ENCODE data around the gene RAB44. TPM values are rescaled to one million over a fixed set of nuclear protein-coding genes. Genes with fewer than 3 reads are reported as not detected.

The RAB44 gene
- total and polyA plus RNA-seq, 2 experiments from 2014 or later: not detected

DNA sequence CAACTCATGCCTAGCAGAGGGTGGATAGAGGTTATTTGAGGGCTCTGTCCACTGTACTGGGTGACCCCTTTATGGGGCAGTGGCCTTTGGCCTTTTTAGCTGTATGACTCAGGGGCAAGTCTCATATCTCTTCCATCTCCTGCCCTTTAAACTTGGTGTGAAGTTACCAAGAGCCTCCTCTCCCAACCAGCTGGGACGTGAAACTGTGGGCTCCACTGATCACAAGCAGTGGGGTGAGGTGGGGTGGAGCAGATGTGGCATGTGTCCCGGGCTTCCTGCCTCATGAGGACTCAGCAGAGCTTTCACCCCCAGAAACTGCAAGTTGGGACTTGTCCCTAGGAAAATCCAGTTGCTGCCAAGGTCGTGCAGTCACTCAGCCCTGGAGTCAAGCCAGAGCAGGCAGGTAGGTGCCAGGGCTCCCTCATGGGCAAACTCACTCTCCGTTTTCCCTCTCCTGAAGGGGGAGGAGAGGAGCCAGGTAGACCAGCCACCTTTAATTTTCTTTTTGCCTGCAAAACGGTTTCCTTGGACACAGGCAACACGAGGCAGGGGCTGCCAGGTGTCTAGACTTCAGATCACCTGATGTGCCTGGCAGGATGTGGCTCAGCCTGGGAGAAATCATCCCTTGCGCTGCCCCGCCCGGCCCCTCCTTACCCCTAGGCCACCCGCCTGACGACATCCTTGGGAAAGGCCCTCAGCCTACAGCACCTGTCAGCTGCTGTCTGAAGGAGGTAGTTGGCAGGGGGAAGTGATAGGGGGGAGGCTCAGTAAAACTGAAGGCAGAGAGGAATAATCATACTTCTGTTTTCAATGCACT is 15.1 kb upstream of the RAB44 start:
- Histone ChIP-seq H4K20me1 (ENCODE audit: insufficient read depth, poor library complexity, severe bottlenecking) (peaks cover 64% of the 10 kb centered on the region), H3K79me2 (peaks cover 56% of the 10 kb centered on the region), H3K4me1 (ENCODE audit: insufficient read depth) (peaks cover 17% of the 10 kb centered on the region), H3K9me3 (ENCODE audit: low read depth) (no peaks in the 10 kb centered on the region), H3K9me2 (replicated peaks; ENCODE audit: insufficient read depth) (no peaks in the 10 kb centered on the region), H3K36me3 (replicated peaks; ENCODE audit: insufficient read depth, low read depth) (peaks cover 10% of the 10 kb centered on the region), H3K4me2 (peak overlapping the region; percentile 80), H3K4me3 (no peak overlapping the region), H3K27ac (peak overlapping the region; percentile 30), H2AFZ (no peak overlapping the region), H3K27me3 (no peaks in the 10 kb centered on the region)
- DNase-seq (ENCODE audit: low spot score): peak; percentile 62
- TF ChIP-seq, protein P1, sequence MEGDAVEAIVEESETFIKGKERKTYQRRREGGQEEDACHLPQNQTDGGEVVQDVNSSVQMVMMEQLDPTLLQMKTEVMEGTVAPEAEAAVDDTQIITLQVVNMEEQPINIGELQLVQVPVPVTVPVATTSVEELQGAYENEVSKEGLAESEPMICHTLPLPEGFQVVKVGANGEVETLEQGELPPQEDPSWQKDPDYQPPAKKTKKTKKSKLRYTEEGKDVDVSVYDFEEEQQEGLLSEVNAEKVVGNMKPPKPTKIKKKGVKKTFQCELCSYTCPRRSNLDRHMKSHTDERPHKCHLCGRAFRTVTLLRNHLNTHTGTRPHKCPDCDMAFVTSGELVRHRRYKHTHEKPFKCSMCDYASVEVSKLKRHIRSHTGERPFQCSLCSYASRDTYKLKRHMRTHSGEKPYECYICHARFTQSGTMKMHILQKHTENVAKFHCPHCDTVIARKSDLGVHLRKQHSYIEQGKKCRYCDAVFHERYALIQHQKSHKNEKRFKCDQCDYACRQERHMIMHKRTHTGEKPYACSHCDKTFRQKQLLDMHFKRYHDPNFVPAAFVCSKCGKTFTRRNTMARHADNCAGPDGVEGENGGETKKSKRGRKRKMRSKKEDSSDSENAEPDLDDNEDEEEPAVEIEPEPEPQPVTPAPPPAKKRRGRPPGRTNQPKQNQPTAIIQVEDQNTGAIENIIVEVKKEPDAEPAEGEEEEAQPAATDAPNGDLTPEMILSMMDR (IDR thresholded peaks at IDR 0.05; ENCODE audit: poor library complexity): no peak
- TF ChIP-seq EZH2 (IDR thresholded peaks at IDR 0.05; ENCODE audit: borderline replicate concordance): no peak
- TF ChIP-seq EZH2phosphoT487 (IDR thresholded peaks at IDR 0.05; ENCODE audit: low read depth, severe bottlenecking, unreplicated experiment): no peak
- 81% methylated on average over 11 of the region's 11 CpGs for WGBS (ENCODE audit: low lambda C conversion rate, missing lambda C conversion rate)

GRCh38 chr6:36683145-36683655 is 14.4 kb upstream of the RAB44 start:
- Histone ChIP-seq H3K9me3 (ENCODE audit: low read depth) (no peaks in the 10 kb centered on the region), H3K79me2 (peaks cover 56% of the 10 kb centered on the region), H3K4me3 (no peak overlapping the region), H2AFZ (no peak overlapping the region), H3K9me2 (replicated peaks; ENCODE audit: insufficient read depth) (no peaks in the 10 kb centered on the region), H3K4me2 (peak overlapping the region; percentile 80), H3K27me3 (no peaks in the 10 kb centered on the region), H3K36me3 (replicated peaks; ENCODE audit: insufficient read depth, low read depth) (peaks cover 10% of the 10 kb centered on the region), H3K4me1 (ENCODE audit: insufficient read depth) (peaks cover 11% of the 10 kb centered on the region), H4K20me1 (ENCODE audit: insufficient read depth, poor library complexity, severe bottlenecking) (peaks cover 64% of the 10 kb centered on the region), H3K27ac (peak overlapping the region; percentile 29)
- DNase-seq (ENCODE audit: low spot score): no peak
- TF ChIP-seq EZH2 (IDR thresholded peaks at IDR 0.05; ENCODE audit: borderline replicate concordance) (no peak), EZH2phosphoT487 (IDR thresholded peaks at IDR 0.05; ENCODE audit: low read depth, severe bottlenecking, unreplicated experiment) (no peak)
- TF ChIP-seq, protein P1 (IDR thresholded peaks at IDR 0.05; ENCODE audit: poor library complexity): no peak
- WGBS (ENCODE audit: low lambda C conversion rate, missing lambda C conversion rate): 89% methylated on average over 6 of the region's 6 CpGs

DNA sequence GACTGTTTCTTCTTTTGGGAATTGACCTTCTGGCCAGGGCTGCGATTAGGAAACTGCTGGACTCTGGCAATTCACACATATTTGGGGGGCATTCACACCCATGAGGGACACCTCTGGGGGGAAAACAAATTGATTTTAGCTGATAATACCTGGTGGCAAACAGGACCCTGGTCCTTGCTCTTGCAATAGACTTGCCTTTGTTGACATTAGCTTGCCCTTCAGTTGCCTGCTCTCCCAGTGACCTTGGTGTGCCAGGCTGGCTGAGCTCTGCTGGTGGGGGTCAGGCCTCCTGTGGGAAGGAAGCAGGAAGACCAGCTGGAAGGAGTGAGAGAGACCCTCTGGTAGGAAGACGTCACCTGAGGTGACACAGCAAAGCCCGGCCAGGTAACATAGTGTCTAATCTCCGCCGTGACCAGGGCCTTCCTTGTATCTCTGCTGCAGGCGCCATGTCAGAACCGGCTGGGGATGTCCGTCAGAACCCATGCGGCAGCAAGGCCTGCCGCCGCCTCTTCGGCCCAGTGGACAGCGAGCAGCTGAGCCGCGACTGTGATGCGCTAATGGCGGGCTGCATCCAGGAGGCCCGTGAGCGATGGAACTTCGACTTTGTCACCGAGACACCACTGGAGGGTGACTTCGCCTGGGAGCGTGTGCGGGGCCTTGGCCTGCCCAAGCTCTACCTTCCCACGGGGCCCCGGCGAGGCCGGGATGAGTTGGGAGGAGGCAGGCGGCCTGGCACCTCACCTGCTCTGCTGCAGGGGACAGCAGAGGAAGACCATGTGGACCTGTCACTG is 13.8 kb upstream of the RAB44 start:
- no peak for DNase-seq (ENCODE audit: low spot score)
- Histone ChIP-seq H3K4me1 (ENCODE audit: insufficient read depth) (peaks cover 10% of the 10 kb centered on the region), H3K9me2 (replicated peaks; ENCODE audit: insufficient read depth) (no peaks in the 10 kb centered on the region), H3K36me3 (replicated peaks; ENCODE audit: insufficient read depth, low read depth) (peaks cover 10% of the 10 kb centered on the region), H3K4me3 (no peak overlapping the region), H2AFZ (no peak overlapping the region), H3K9me3 (ENCODE audit: low read depth) (no peaks in the 10 kb centered on the region), H4K20me1 (ENCODE audit: insufficient read depth, poor library complexity, severe bottlenecking) (peaks cover 63% of the 10 kb centered on the region), H3K4me2 (no peak overlapping the region), H3K27me3 (no peaks in the 10 kb centered on the region), H3K79me2 (peaks cover 54% of the 10 kb centered on the region), H3K27ac (peak overlapping the region; percentile 29)
- WGBS (ENCODE audit: low lambda C conversion rate, missing lambda C conversion rate): 91% methylated on average over 29 of the region's 29 CpGs
- TF ChIP-seq EZH2 (IDR thresholded peaks at IDR 0.05; ENCODE audit: borderline replicate concordance) (no peak), EZH2phosphoT487 (IDR thresholded peaks at IDR 0.05; ENCODE audit: low read depth, severe bottlenecking, unreplicated experiment) (no peak)
- TF ChIP-seq, protein P1 (IDR thresholded peaks at IDR 0.05; ENCODE audit: poor library complexity): no peak

Measured in hepatocyte (in vitro differentiated cells).